Dendritic cell treated with granulocyte-macrophage colony-stimulating factor and Interleukin-4, amounts not matched to agents 40 ng/mL and 50 ng/mL, for 4 days (primary cell): ENCODE results near the gene F12.
A peak's percentile ranks its signal among the peaks of the same experiment; 100 is the strongest.

Experiments
- H3K27ac Mint-ChIP-seq: one replicate; pipeline ENCODE4 v1.8.0; 2022; ENCODE audit warnings: mild to moderate bottlenecking, mixed read lengths
- H3K27me3 Mint-ChIP-seq: one replicate; pipeline ENCODE4 v1.8.0; 2022; ENCODE audit warnings: mild to moderate bottlenecking, mixed read lengths
- H3K36me3 Mint-ChIP-seq: one replicate; pipeline ENCODE4 v1.8.0; 2022; ENCODE audit warnings: low read depth, mixed read lengths
- H3K4me1 Mint-ChIP-seq: one replicate; pipeline ENCODE4 v1.8.0; 2022; ENCODE audit warnings: low read depth, mixed read lengths
- H3K4me3 Mint-ChIP-seq: one replicate; pipeline ENCODE4 v1.8.0; 2022; ENCODE audit warnings: mild to moderate bottlenecking, moderate library complexity, mixed read lengths
- H3K9me3 Mint-ChIP-seq: one replicate; pipeline ENCODE4 v1.8.0; 2022; ENCODE audit warnings: mixed read lengths
- intact Hi-C: fragments of 100-400 bp; cut with micrococcal nuclease; formaldehyde crosslinking; loops from one replicate; pipeline ENCODE4 v1.15.0; 2022

The F12 gene

GRCh38 chr5:177402271-177403043, 6.9 kb downstream of the F12 start:
- no peaks in the 10 kb centered on the region for H3K9me3 Mint-ChIP-seq
- H3K36me3 Mint-ChIP-seq, result no peaks in the 10 kb centered on the region
- H3K4me1 Mint-ChIP-seq, result peaks cover 42% of the 10 kb centered on the region
- H3K4me3 Mint-ChIP-seq, result no peak overlapping the region
- H3K27me3 Mint-ChIP-seq, result peaks cover 75% of the 10 kb centered on the region
- H3K27ac Mint-ChIP-seq, result no peak overlapping the region
- intact Hi-C loops, result loop anchor here (5.0 kb wide), 1 partner anchor 105 kb away; the partner anchor contains the start of gene DOK3

DNA sequence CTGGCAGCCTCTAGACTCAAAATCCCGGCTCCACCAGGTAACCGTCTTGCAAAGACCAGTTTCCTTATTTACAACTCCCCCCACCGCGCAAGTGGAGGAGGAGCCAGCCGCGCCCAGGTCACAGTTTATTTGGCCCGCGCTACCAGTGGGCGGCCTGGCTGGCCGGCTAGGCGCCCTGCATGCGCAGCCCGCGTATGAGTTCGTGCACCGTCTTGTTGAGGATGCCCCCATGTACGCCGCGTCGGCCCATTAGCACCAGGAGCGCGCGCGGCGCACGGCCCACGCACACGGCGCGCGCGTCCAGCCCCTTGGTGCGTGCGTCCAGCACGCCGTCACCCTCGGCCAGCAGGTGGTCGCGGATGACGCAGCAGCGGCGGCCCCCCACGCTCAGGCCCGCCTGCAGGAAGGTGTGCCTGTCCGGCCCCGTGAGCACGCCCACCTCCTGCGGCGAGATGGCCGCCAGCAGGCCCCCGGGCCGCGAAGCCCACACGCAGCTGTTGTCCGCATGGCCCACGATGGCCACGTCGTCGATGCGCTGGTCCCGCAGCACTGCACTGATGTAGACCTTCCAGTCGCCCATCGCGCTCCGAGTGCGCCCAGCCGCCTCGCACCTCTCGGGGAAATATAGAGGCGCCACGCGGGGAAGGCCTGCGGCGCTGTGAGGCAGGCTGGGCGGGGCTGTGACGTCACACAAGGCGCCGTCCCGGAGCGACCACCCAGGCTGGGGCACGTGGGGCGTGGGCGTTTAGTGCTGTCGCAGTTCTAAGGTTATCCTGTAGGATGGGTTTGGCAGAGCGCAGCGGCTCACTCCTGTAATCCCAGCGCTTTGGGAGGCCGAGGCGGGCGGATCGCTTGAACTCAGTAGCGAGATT, 9.1 kb downstream of the F12 start, which contains the start of gene PFN3:
Gene PFN3 (minus strand): TSS at position 665 of the 872 bp plus-strand sequence. CDS start 85 bp downstream, at position 580.
- Mint-ChIP-seq H3K27me3 (peaks cover 86% of the 10 kb centered on the region), H3K27ac (no peak within 1 kb of the TSS), H3K4me1 (peaks cover 35% of the 10 kb centered on the region), H3K4me3 (no peak within 1 kb of the TSS), H3K36me3 (no peaks in the 10 kb centered on the region), H3K9me3 (no peaks in the 10 kb centered on the region)
- intact Hi-C loops, result loop anchor here (5.0 kb wide), 1 partner anchor 107 kb away; the partner anchor contains the start of gene DOK3

- Mint-ChIP-seq H3K27me3 (peaks cover 65% of the 10 kb centered on the region), H3K4me3 (no peak overlapping the region), H3K36me3 (no peaks in the 10 kb centered on the region), H3K9me3 (no peaks in the 10 kb centered on the region), H3K4me1 (peaks cover 26% of the 10 kb centered on the region), H3K27ac (no peak overlapping the region)
- intact Hi-C loops, result no loop called here
These were observed 11.4 kb downstream of the F12 start for GRCh38 chr5:177397875-177398390.

DNA sequence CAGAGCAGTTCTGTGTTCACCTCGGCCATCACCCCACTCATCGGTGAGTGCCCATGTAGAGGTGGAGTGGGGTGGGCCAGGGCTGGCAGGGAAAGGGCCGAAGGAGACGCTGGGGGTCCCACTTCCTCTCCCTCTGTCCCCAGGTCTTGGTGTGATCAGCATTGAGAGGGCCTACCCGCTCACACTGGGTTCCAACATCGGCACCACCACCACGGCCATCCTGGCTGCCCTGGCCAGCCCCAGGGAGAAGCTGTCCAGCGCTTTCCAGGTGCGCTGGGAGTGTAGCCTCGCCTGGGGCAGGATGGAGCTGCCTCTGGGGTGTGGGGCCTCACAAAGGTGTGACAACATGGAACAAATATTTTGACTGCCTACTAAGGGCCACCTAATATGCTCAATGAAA, 12.6 kb downstream of the F12 start:
- H3K36me3 Mint-ChIP-seq, result no peaks in the 10 kb centered on the region
- no peaks in the 10 kb centered on the region for H3K9me3 Mint-ChIP-seq
- H3K27me3 Mint-ChIP-seq, result peaks cover 55% of the 10 kb centered on the region
- intact Hi-C loops, result no loop called here
- no peak overlapping the region for H3K27ac Mint-ChIP-seq
- no peak overlapping the region for H3K4me3 Mint-ChIP-seq
- H3K4me1 Mint-ChIP-seq, result peaks cover 23% of the 10 kb centered on the region

GRCh38 chr5:177396078-177396477, 13.3 kb downstream of the F12 start:
- Mint-ChIP-seq H3K9me3 (no peaks in the 10 kb centered on the region), H3K36me3 (no peaks in the 10 kb centered on the region), H3K4me3 (no peak overlapping the region), H3K27me3 (peaks cover 52% of the 10 kb centered on the region), H3K4me1 (peaks cover 27% of the 10 kb centered on the region), H3K27ac (no peak overlapping the region)
- intact Hi-C loops, result no loop called here

DNA sequence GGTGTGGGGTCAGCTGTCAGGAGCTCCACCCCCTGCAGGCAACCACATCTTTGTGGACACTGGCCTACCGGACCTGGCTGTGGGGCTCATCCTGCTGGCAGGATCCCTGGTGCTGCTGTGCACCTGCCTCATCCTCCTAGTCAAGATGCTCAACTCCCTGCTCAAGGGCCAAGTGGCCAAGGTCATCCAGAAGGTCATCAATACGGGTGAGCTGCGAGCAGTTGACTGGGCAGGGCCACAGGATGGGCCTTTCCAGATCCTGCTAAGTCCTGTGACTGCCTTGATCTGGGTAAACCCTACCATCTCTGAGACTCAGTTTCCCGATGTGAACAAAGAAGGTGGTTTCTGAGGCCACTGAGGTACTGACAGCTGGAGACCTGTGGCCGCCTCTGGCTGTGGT, 15.4 kb downstream of the F12 start:
- Mint-ChIP-seq H3K27ac (no peak overlapping the region), H3K4me1 (peaks cover 47% of the 10 kb centered on the region), H3K36me3 (no peaks in the 10 kb centered on the region), H3K27me3 (peaks cover 34% of the 10 kb centered on the region), H3K9me3 (no peaks in the 10 kb centered on the region), H3K4me3 (no peak overlapping the region)
- intact Hi-C loops, result loop anchor here (5.0 kb wide), 1 partner anchor 103 kb away; the partner anchor contains the start of gene PDLIM7

- H3K27me3 Mint-ChIP-seq, result peaks cover 27% of the 10 kb centered on the region
- intact Hi-C loops, result loop anchor here (5.0 kb wide), 1 partner anchor 104 kb away; the partner anchor contains the start of gene PDLIM7
- H3K4me3 Mint-ChIP-seq, result no peak overlapping the region
- no peaks in the 10 kb centered on the region for H3K9me3 Mint-ChIP-seq
- H3K36me3 Mint-ChIP-seq, result no peaks in the 10 kb centered on the region
- H3K4me1 Mint-ChIP-seq, result peaks cover 54% of the 10 kb centered on the region
- H3K27ac Mint-ChIP-seq, result peak overlapping the region; percentile 7
These were observed 16.1 kb downstream of the F12 start for GRCh38 chr5:177393206-177393765.

GRCh38 chr5:177392765-177393164, 16.6 kb downstream of the F12 start:
- intact Hi-C loops, result loop anchor here (5.0 kb wide), 1 partner anchor 105 kb away; the partner anchor contains the start of gene PDLIM7
- peaks cover 22% of the 10 kb centered on the region for H3K27me3 Mint-ChIP-seq
- peak overlapping the region; percentile 7 for H3K27ac Mint-ChIP-seq
- H3K9me3 Mint-ChIP-seq, result no peaks in the 10 kb centered on the region
- no peak overlapping the region for H3K4me3 Mint-ChIP-seq
- peaks cover 58% of the 10 kb centered on the region for H3K4me1 Mint-ChIP-seq
- no peaks in the 10 kb centered on the region for H3K36me3 Mint-ChIP-seq

DNA sequence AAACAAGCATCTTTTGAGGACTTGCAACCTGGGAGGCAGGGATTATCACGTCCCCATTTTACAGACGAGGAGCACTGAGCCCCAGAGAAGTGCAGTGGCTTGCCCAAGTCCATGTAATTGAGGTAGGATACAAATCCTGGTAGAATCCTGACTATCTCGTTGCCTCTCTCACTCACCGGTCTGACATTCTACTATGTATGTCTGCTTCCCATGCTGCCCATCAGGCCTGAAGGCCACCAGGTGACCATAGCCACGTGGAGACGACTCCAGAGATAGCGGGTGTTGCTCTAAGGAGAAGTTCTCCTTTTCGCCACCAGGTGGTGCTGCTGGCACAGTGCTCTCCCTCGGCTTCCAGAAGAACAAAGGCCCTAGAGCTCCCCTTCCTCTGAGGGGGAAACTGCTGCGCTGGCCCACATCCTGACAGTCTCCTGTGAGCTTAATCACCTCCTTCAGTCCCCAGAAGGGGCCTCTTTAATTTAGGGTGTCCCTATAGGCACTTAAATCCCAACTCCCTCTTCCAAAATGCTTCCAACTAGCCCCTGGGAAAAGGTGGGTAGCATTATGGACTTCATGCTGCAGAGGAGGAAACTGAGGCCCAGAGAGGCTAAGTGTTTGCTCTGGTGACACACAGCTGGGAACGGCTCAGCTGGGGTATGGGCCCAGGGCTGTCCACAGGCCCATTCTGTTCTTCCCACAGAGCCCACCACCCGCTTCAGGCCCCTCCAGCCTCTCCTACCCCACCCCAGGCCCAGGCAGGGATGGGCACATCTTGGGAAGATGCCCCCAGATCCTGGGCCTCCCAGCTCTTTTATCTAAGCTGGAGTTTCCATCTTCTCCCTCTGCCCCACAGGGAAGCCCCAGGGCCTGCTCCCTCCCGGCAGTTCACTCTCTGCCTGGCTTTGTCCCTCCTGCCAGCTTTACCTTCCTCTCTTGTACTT, 18.7 kb downstream of the F12 start:
- Mint-ChIP-seq H3K4me1 (peaks cover 54% of the 10 kb centered on the region), H3K36me3 (no peaks in the 10 kb centered on the region), H3K4me3 (no peak overlapping the region), H3K27me3 (peaks cover 18% of the 10 kb centered on the region), H3K27ac (peak overlapping the region; percentile 85), H3K9me3 (no peaks in the 10 kb centered on the region)
- intact Hi-C loops, result loop anchor here (1.0 to 5.0 kb wide), 2 partner anchors 64 to 107 kb away; partner anchors contain the start of gene PDLIM7

DNA sequence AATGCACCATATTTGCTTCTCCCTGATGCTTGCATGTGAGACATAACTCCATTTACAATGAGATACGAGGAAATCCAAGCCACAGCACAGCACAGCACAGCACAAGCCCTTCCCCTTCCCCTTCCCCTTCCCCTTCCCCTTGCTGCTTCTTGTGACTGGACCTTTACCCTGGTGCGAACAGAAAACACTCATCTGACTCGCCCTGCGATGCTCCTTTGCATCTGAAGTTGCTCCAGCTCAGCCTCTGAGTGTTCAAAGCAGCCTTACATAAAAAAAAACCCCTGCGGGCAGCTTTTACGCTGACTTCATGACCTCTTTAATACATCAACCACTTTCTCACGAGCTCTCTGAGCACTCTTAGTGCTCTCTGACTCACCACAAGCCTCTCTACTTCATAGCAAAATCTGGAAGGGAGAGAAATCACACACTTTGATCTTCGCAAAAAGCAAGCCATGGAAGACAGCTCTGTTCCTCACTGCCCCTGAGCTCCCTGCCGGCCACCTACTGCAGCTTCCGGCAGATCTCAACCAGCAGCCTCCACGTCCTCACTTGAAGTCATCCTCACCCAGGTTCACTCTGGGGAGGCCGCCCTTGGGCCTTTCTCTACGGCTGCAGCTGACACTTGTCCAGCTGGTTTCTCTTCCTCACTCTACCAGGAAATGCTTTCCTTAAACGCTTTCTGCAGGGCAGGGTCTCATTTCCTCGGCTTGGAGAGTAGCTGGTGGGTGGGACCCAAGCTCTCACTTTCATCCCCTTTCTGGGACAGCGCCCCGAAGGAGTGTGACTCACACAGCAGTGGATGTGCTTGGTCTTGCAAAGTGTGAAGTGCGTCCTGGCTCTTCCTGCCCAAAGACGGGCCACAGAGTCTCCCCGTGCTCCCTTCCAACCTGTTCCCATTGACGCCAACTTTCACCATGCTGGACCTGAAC, 19.9 kb downstream of the F12 start:
- intact Hi-C loops, result loop anchor here (1.0 to 5.0 kb wide), 3 partner anchors 65 to 108 kb away; partner anchors contain the start of gene PDLIM7
- Mint-ChIP-seq H3K27me3 (peaks cover 26% of the 10 kb centered on the region), H3K9me3 (no peaks in the 10 kb centered on the region), H3K27ac (peak overlapping the region; percentile 85), H3K4me1 (peaks cover 60% of the 10 kb centered on the region), H3K36me3 (no peaks in the 10 kb centered on the region), H3K4me3 (peak overlapping the region; percentile 33)

DNA sequence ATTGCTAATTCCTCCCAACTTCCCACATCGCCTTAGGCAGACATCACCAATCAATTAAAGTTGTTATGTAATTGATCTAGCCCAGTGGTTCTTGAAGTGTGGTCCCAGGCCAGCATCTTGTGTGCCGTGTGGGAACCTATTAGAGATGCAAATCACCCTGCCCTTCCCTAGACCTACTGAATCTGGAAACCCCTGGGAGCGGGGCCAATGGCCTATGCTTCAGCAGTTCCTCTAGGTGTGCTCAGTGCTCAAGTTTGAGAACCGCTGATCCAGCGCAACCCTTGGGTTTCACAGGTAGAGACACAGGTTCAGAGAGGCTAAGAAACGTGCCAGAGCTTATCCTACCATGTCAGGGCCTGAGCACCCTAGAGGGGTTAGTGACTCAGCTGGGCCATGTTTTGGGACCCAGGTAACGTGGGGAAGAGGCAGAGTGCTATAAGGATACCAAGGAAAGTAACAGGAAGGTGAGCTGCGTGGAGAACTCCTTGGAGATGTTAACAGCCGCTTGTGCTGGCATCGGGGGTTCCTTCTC, 20.8 kb downstream of the F12 start:
- peaks cover 52% of the 10 kb centered on the region for H3K4me1 Mint-ChIP-seq
- H3K27me3 Mint-ChIP-seq, result peaks cover 34% of the 10 kb centered on the region
- H3K9me3 Mint-ChIP-seq, result no peaks in the 10 kb centered on the region
- H3K4me3 Mint-ChIP-seq, result no peak overlapping the region
- H3K27ac Mint-ChIP-seq, result peak overlapping the region; percentile 85
- H3K36me3 Mint-ChIP-seq, result no peaks in the 10 kb centered on the region
- intact Hi-C loops, result loop anchor here (5.0 kb wide), 1 partner anchor 71 kb away; no protein-coding TSS in a partner anchor
